NT2/D1 (cell line): ENCODE measurements around the gene ACTG2.

Source experiments
- DNase-seq: peaks from one replicate; pipeline ENCODE4 v3.0.0-alpha.2; 2011; ENCODE audit warnings: low read depth, low spot score
- H3K27me3 ChIP-seq: 2 replicates; pipeline ENCODE4 v1.6.0; 2011; ENCODE audit warnings: mild to moderate bottlenecking; ENCODE audit not compliant: insufficient read length, insufficient read depth
- H3K36me3 ChIP-seq: 2 replicates; pipeline ENCODE4 v1.6.1; 2011; ENCODE audit warnings: mild to moderate bottlenecking, low read length, mixed read lengths; ENCODE audit not compliant: insufficient read depth, insufficient read length
- H3K4me1 ChIP-seq: 2 replicates; pipeline ENCODE4 v1.5.1; 2011; ENCODE audit not compliant: insufficient read depth, insufficient read length
- H3K4me3 ChIP-seq: 2 replicates; pipeline ENCODE4 v1.5.1; 2011; ENCODE audit warnings: low read depth; ENCODE audit not compliant: insufficient read length
- H3K9ac ChIP-seq: 2 replicates; pipeline ENCODE4 v1.6.0; 2011; ENCODE audit warnings: low read depth; ENCODE audit not compliant: insufficient read length
- H3K9me3 ChIP-seq: 2 replicates; pipeline ENCODE4 v1.5.1; 2011; ENCODE audit warnings: mild to moderate bottlenecking, low read length; ENCODE audit not compliant: insufficient read depth
- SUZ12 ChIP-seq: IDR thresholded peaks from 2 replicates; pipeline ENCODE4 v1.6.1; 2011; ENCODE audit not compliant: insufficient read length, insufficient read depth; ENCODE audit errors: extremely low read depth
- YY1 ChIP-seq: IDR thresholded peaks from 2 replicates; pipeline ENCODE4 v1.6.1; 2011; ENCODE audit not compliant: insufficient read length, insufficient read depth
- ZNF274 ChIP-seq: IDR thresholded peaks from 2 replicates; pipeline ENCODE4 v1.6.1; 2011; ENCODE audit warnings: mild to moderate bottlenecking, low read depth, low read length

Gene ACTG2

DNA sequence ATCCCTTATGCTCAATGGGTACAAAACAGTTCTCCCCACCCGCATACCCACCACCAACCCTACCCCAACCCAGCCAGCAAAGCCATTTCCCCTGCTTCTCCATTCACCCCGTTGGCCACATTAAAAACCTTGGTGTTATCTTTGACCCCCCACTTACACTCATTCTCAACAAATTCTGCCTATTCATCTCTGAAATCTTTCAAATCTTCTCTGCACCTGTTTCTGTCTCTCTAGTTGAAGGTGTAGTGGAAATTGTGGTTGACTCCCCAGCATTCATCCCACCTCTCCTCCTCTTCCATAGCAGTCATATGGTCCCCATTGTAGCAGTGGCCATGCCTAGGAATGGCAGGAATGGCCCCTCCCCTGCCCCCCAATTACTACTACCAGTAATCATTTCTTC, 71.4 kb downstream of the ACTG2 start:
- Histone ChIP-seq H3K27me3 (no peaks in the 10 kb centered on the region), H3K36me3 (peaks cover 6% of the 10 kb centered on the region), H3K9me3 (no peaks in the 10 kb centered on the region), H3K4me3 (no peak overlapping the region), H3K4me1 (peaks cover 2% of the 10 kb centered on the region), H3K9ac (no peak overlapping the region)
- TF ChIP-seq SUZ12 (no peak), ZNF274 (no peak), YY1 (no peak)
- DNase-seq: no peak

DNA sequence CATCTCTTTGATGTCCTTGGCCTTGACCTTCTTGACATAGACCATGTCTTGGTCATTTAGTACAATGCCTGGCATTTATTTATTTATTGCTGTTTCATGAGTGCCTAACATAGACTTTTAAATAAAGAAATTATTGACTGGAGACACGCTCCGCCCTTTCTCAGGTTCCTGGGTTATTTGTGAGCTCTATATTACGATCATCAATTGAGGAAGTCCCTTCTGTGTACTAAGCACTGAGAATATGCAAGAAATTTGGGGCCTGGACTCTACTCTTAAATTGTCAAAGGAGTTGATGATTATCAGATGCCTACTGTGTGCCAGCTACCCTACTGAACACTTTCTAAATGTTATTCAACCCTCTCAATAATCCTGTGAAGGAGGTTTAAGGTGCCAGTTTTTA, 72.2 kb downstream of the ACTG2 start:
- no peaks in the 10 kb centered on the region for H3K27me3 ChIP-seq
- peaks cover 2% of the 10 kb centered on the region for H3K4me1 ChIP-seq
- no peak for TF ChIP-seq YY1
- TF ChIP-seq SUZ12: no peak
- TF ChIP-seq ZNF274: no peak
- DNase-seq: no peak
- H3K4me3 ChIP-seq: no peak overlapping the region
- H3K36me3 ChIP-seq: no peaks in the 10 kb centered on the region
- no peaks in the 10 kb centered on the region for H3K9me3 ChIP-seq
- H3K9ac ChIP-seq: no peak overlapping the region

DNA sequence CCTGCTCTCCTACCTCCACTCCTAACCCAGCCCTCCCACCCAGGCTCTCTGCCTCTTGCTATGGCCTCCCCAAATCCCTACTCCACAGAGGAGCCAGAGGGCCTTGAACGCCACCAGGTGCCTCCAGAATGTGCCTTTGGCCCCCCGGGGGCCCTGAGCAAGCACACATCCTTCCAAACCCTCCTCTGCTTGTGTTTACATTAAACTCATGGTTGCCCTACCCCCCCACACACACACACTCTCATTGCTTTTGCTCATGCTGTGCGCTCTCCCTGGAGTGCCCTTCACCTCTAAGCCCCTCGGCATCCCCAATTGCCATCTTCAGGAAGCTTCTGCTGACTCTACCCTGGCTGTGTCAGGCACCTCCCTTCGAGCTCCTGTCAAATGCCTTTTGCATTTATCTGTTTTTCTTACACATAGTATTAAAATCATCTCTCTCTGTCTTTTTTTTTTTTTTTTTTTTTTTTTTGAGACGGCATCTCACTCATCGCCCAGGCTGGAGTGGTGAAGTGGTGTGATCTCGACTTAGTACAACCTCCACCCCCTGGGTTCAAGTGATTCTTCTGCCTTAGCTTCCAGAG, 75.6 kb downstream of the ACTG2 start:
- TF ChIP-seq SUZ12: no peak
- TF ChIP-seq YY1: no peak
- no peak for TF ChIP-seq ZNF274
- DNase-seq: no peak
- H3K4me3 ChIP-seq: no peak overlapping the region
- no peak overlapping the region for H3K9ac ChIP-seq
- H3K36me3 ChIP-seq: no peaks in the 10 kb centered on the region
- peaks cover 2% of the 10 kb centered on the region for H3K4me1 ChIP-seq
- no peaks in the 10 kb centered on the region for H3K9me3 ChIP-seq
- H3K27me3 ChIP-seq: no peaks in the 10 kb centered on the region

DNA sequence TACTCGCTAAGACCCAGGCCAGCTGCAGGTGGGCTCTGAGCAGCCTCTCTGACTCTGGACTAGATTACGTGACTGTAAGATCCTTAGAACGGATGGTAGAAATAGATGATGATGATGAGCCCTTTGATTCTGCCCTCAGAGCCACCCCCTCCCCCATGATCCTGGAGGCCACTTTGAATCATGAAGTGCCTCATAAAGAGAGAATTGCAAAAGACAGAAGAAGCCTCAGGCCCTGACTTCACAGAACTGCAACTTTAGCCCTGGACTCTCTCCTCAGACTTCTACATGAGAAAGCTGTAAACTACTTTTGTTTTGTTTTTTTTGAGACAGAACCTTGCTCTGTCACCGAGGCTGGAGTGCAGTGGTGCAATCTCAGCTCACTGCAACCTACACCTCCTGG, 76.5 kb downstream of the ACTG2 start:
- H3K4me3 ChIP-seq: no peak overlapping the region
- H3K27me3 ChIP-seq: no peaks in the 10 kb centered on the region
- DNase-seq: no peak
- no peaks in the 10 kb centered on the region for H3K9me3 ChIP-seq
- TF ChIP-seq SUZ12: no peak
- no peak for TF ChIP-seq YY1
- no peak for TF ChIP-seq ZNF274
- no peaks in the 10 kb centered on the region for H3K36me3 ChIP-seq
- H3K4me1 ChIP-seq: peaks cover 2% of the 10 kb centered on the region
- no peak overlapping the region for H3K9ac ChIP-seq
